ENCODE results near the gene HIGD1A.

GRCh38 chr3:42809202-42809601 lies 4.9 kb upstream of the HIGD1A start, which contains the start of gene ACKR2:
- TF ChIP-seq EZH2 (IDR thresholded peaks at IDR 0.05) (no peak), POLR2AphosphoS5 (IDR thresholded peaks at IDR 0.05; ENCODE audit: borderline replicate concordance, low read depth, low read length) (no peak), FOXP2 (optimal IDR thresholded peaks at IDR 0.05; ENCODE audit: control extremely low read depth, extremely low read length, insufficient read depth) (no peak)

Data from SK-N-MC (cell line).